OCI-LY1 (cell line): Measurements from ENCODE around the gene IFI35.

Experiments used
- CTCF ChIP-seq: fragments of 200-600 bp; sonication (generic), shearing (Covaris generic); IDR thresholded peaks from 2 replicates; pipeline ENCODE4 v1.5.1; 2017; ENCODE audit warnings: mild to moderate bottlenecking, antibody characterized with exemption, low read length, moderate library complexity, mixed read lengths
- EZH2 ChIP-seq: fragments of 200-600 bp; sonication (generic), shearing (Covaris generic); IDR thresholded peaks from 2 replicates; pipeline ENCODE4 v1.8.0; 2017; ENCODE audit warnings: borderline replicate concordance, mixed run types, mild to moderate bottlenecking, antibody characterized with exemption, low read length, moderate library complexity, mixed read lengths

- no peak for TF ChIP-seq CTCF
- no peak for TF ChIP-seq EZH2
Observed at GRCh38 chr17:43034894-43035293, 28.3 kb downstream of the IFI35 start.
